Thyroid gland (tissue), 4 donors: ENCODE measurements around the gene GNAI1. TPM values are rescaled to one million over a fixed set of nuclear protein-coding genes. Genes with fewer than 3 reads are reported as not detected.

Source experiments
- DNase-seq, 2 donors: peaks; one replicate each; pipeline ENCODE4 v3.0.0-alpha.2; 2019
- H3K27ac ChIP-seq, 3 donors: fragments of 200-600 bp; sonication (generic); 1 replicate in 2 of 3; 2 replicates in 1 of 3; pipeline ENCODE4 v1.5.1; 2016 to 2019; ENCODE audit warnings: mild to moderate bottlenecking in 1 of 3, moderate library complexity in 1 of 3
- H3K27me3 ChIP-seq: fragments of 200-600 bp; sonication (generic); one replicate; pipeline ENCODE4 v1.5.1; 2019
- H3K36me3 ChIP-seq, 2 donors: fragments of 200-600 bp; sonication (generic); one replicate each; pipeline ENCODE4 v1.5.1; 2016 to 2019
- H3K4me1 ChIP-seq, 2 donors: fragments of 200-600 bp; sonication (generic); one replicate each; pipeline ENCODE4 v1.5.1; 2017 to 2019
- H3K4me3 ChIP-seq, 3 donors: fragments of 200-600 bp; sonication (generic); replicated peaks in 1 of 3; 1 replicate in 2 of 3; 2 replicates in 1 of 3; pipeline ENCODE4 v1.5.1; 2016; ENCODE audit warnings: mild to moderate bottlenecking in 1 of 3
- H3K9me3 ChIP-seq: fragments of 200-600 bp; sonication (generic); one replicate; pipeline ENCODE4 v1.5.1; 2017
- CTCF ChIP-seq, 6 experiments: fragments of 200-600 bp in 3 of 6; fragments of 450-650 bp in 3 of 6; sonication (generic) in 3 of 6; IDR thresholded peaks; one replicate each; pipeline ENCODE4 v1.5.1; 2016 to 2019; ENCODE audit warnings: antibody characterized with exemption in 6 of 6, mild to moderate bottlenecking in 2 of 6, inconsistent platforms in 1 of 6, moderate library complexity in 1 of 6
- POLR2A ChIP-seq, 2 donors: fragments of 450-650 bp; IDR thresholded peaks; one replicate each; pipeline ENCODE4 v1.6.1; 2017; ENCODE audit warnings: antibody characterized with exemption in 2 of 2, mild to moderate bottlenecking in 2 of 2, moderate library complexity in 1 of 2
- WGBS, 2 donors: methylation state at CpG; one replicate each; pipeline ENCODE4 v1.1.5; 2017; 5-methylcytosine and 5-hydroxymethylcytosine counted together
- intact Hi-C: fragments of 100-400 bp; cut with DNase I; formaldehyde crosslinking; loops from one replicate; pipeline ENCODE4 v1.15.1; 2023
- total RNA-seq, 4 donors: library from RNA; depleted of rRNA; stranded (reverse); fragments of >200 nt; gene quantifications; one replicate each; pipeline ENCODE4 v1.2.3, GENCODE V29; 2016

The GNAI1 gene
- total RNA-seq, 4 donors from 2014 or later, result 32.1 to 52.7 (median 47.4) TPM

DNA sequence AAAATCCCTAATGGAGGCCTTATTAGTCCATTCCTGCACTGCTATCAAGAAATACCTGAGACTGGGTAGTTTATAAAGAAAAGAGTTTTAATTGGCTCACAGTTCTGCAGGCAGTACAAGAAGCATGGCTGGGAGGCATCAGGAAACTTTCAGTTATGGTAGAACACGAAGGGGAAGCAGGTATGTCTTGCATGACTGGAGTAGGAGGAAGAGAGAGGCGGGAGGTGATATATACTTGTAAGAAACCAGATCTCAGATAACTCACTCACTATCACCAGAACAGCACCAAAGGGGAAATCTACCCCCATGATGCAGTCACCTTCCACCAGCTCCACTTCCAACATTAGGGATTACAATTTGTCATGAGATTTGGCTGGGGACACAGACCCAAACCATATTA is 35.8 kb downstream of the GNAI1 start:
- 87 to 95% methylated on average over 2 of the region's 2 CpGs for WGBS, 2 donors
- Histone ChIP-seq H3K4me3 (no peak overlapping the region), H3K27me3 (no peaks in the 10 kb centered on the region), H3K9me3 (no peaks in the 10 kb centered on the region), H3K36me3 (no peaks in the 10 kb centered on the region), H3K27ac (no peak overlapping the region), H3K4me1 (peaks cover 0 to 13% of the 10 kb centered on the region in 2 donors)
- DNase-seq, result no peak
- TF ChIP-seq POLR2A (IDR thresholded peaks at IDR 0.05) (no peak), CTCF (IDR thresholded peaks at IDR 0.05) (no peak)
- intact Hi-C loops, result no loop called here

- no peak overlapping the region for H3K4me3 ChIP-seq
- H3K4me1 ChIP-seq, result peaks cover 0 to under 1% of the 10 kb centered on the region in 2 donors
- H3K9me3 ChIP-seq, result no peaks in the 10 kb centered on the region
- intact Hi-C loops, result no loop called here
- DNase-seq, result no peak
- no peaks in the 10 kb centered on the region for H3K27me3 ChIP-seq
- H3K27ac ChIP-seq, result no peak overlapping the region
- no peak for TF ChIP-seq CTCF (IDR thresholded peaks at IDR 0.05)
- no peak for TF ChIP-seq POLR2A (IDR thresholded peaks at IDR 0.05)
- no peaks in the 10 kb centered on the region for H3K36me3 ChIP-seq
- 81 to 86% methylated on average over 4 of the region's 4 CpGs for WGBS, 2 donors
These were observed 37.8 kb downstream of the GNAI1 start for GRCh38 chr7:80172387-80172786.

DNA sequence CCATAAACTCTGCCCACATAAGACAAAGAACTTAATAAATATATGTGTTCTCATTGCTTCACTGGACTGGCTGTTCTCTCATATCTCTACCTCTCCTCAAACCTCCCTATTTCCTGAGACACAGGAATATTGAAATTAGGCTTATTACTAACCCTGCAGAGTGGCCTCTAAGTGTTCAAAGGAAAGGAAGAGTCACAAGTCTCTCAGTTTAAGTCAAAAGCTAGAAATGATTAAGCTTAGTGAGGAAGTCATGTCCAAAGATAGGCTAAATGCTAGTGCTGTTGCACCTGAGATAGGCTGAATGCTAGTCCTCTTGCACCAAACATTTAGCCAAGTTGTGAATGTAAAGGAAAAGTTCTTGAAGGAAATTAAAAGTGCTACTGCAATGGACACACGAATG is 41.1 kb downstream of the GNAI1 start:
- H3K27ac ChIP-seq, result no peak overlapping the region
- no peaks in the 10 kb centered on the region for H3K9me3 ChIP-seq
- DNase-seq, result no peak
- no peaks in the 10 kb centered on the region for H3K27me3 ChIP-seq
- no peak overlapping the region for H3K4me3 ChIP-seq
- H3K36me3 ChIP-seq, result no peaks in the 10 kb centered on the region
- TF ChIP-seq POLR2A (IDR thresholded peaks at IDR 0.05) (no peak), CTCF (IDR thresholded peaks at IDR 0.05) (no peak)
- peaks cover 0 to 9% of the 10 kb centered on the region in 2 donors for H3K4me1 ChIP-seq
- intact Hi-C loops, result no loop called here
- 87 to 100% methylated on average over 1 of the region's 1 CpG for WGBS, 2 donors

DNA sequence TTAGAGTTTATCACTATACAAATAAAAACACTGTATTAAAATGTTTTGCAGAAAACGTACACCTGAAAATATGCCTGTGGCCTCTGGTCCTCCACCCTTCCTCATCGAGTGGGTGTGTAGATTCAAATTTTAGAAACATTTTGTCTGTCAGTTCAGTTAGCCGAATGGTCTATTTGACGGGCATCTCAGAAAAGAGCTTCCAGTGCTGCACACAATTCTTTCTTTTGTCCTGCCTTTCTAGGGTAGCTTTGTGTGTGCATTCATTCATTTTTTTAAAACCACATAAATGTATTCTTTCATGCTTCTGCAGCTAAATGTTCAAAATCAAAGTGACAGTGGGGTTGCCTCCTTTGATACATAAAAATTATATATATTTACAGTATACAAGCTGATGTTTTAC is 46.8 kb downstream of the GNAI1 start:
- no peaks in the 10 kb centered on the region for H3K9me3 ChIP-seq
- intact Hi-C loops, result no loop called here

More for the DNA sequence above, 46.8 kb downstream of the GNAI1 start:
- H3K36me3 ChIP-seq, result no peaks in the 10 kb centered on the region
- no peak for TF ChIP-seq POLR2A (IDR thresholded peaks at IDR 0.05)
- no peak for TF ChIP-seq CTCF (IDR thresholded peaks at IDR 0.05)
- no peak overlapping the region for H3K4me3 ChIP-seq
- no peak overlapping the region for H3K27ac ChIP-seq
- no peak for DNase-seq
- H3K27me3 ChIP-seq, result no peaks in the 10 kb centered on the region
- 89 to 96% methylated on average over 4 of the region's 4 CpGs for WGBS, 2 donors
- peaks cover 0 to 12% of the 10 kb centered on the region in 2 donors for H3K4me1 ChIP-seq
